B cell (primary cell): ENCODE measurements around the gene CHSY3.

ENCODE experiments used
- EZH2 ChIP-seq: IDR thresholded peaks from 2 replicates; pipeline ENCODE4 v1.6.1; 2012; ENCODE audit warnings: borderline replicate concordance, low read depth, mild to moderate bottlenecking, moderate library complexity, low read length; ENCODE audit not compliant: insufficient read depth, poor library complexity, severe bottlenecking
- TF ChIP-seq, protein P1 (sequence below): fragments of 200-600 bp; IDR thresholded peaks from one replicate; pipeline ENCODE4 v1.8.0; 2022; ENCODE audit warnings: antibody characterized with exemption, mild to moderate bottlenecking

- TF ChIP-seq, protein P1, sequence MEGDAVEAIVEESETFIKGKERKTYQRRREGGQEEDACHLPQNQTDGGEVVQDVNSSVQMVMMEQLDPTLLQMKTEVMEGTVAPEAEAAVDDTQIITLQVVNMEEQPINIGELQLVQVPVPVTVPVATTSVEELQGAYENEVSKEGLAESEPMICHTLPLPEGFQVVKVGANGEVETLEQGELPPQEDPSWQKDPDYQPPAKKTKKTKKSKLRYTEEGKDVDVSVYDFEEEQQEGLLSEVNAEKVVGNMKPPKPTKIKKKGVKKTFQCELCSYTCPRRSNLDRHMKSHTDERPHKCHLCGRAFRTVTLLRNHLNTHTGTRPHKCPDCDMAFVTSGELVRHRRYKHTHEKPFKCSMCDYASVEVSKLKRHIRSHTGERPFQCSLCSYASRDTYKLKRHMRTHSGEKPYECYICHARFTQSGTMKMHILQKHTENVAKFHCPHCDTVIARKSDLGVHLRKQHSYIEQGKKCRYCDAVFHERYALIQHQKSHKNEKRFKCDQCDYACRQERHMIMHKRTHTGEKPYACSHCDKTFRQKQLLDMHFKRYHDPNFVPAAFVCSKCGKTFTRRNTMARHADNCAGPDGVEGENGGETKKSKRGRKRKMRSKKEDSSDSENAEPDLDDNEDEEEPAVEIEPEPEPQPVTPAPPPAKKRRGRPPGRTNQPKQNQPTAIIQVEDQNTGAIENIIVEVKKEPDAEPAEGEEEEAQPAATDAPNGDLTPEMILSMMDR, result no peak
- no peak for TF ChIP-seq EZH2
Measured at GRCh38 chr5:130067364-130067763, 163.1 kb downstream of the CHSY3 start.
